OCI-LY1 (cell line): ENCODE results near the gene C1QL3.

Experiments used
- H2AFZ ChIP-seq: fragments of 200-600 bp; sonication (generic), shearing (Covaris generic); 2 replicates; pipeline ENCODE4 v1.6.0; 2014; ENCODE audit warnings: antibody characterized with exemption, mild to moderate bottlenecking, low read length
- H3F3A ChIP-seq: fragments of 200-600 bp; sonication (generic), shearing (Covaris generic); 2 replicates; pipeline ENCODE4 v1.6.0; 2014; ENCODE audit warnings: mild to moderate bottlenecking, antibody characterized with exemption, low read length, moderate library complexity; ENCODE audit not compliant: insufficient read depth
- H3K27ac ChIP-seq: fragments of 200-600 bp; sonication (generic); 2 replicates; pipeline ENCODE4 v1.5.1; 2014; ENCODE audit warnings: low read length, mixed run types, mild to moderate bottlenecking, low read depth; ENCODE audit not compliant: poor library complexity, severe bottlenecking
- H3K27me3 ChIP-seq: fragments of 200-600 bp; sonication (generic); 2 replicates; pipeline ENCODE4 v1.6.0; 2014; ENCODE audit warnings: antibody characterized with exemption, mild to moderate bottlenecking, low read length, moderate library complexity; ENCODE audit not compliant: insufficient read depth
- H3K36me3 ChIP-seq: fragments of 200-600 bp; sonication (generic); 2 replicates; pipeline ENCODE4 v1.6.1; 2014; ENCODE audit warnings: mild to moderate bottlenecking, antibody characterized with exemption, low read length, moderate library complexity, mixed read lengths; ENCODE audit not compliant: insufficient read depth
- H3K4me1 ChIP-seq: fragments of 200-600 bp; sonication (generic); 2 replicates; pipeline ENCODE4 v1.5.1; 2014; ENCODE audit warnings: mild to moderate bottlenecking, low read length, moderate library complexity; ENCODE audit not compliant: insufficient read depth, severe bottlenecking
- H3K4me2 ChIP-seq: fragments of 200-600 bp; sonication (generic), shearing (Covaris generic); 2 replicates; pipeline ENCODE4 v1.6.1; 2014; ENCODE audit warnings: low read length
- H3K4me3 ChIP-seq: fragments of 200-600 bp; sonication (generic); 2 replicates; pipeline ENCODE4 v1.5.1; 2014; ENCODE audit warnings: low read length, low read depth, mild to moderate bottlenecking, mixed read lengths; ENCODE audit not compliant: poor library complexity, severe bottlenecking
- H3K79me2 ChIP-seq: fragments of 200-600 bp; shearing (Covaris generic); 2 replicates; pipeline ENCODE4 v1.6.1; 2016; ENCODE audit warnings: mixed run types, low read length, mixed read lengths; ENCODE audit not compliant: insufficient read depth
- H3K9ac ChIP-seq: fragments of 200-600 bp; sonication (generic), shearing (Covaris generic); 2 replicates; pipeline ENCODE4 v1.6.1; 2014; ENCODE audit warnings: mild to moderate bottlenecking, low read length, mixed read lengths
- H3K9me2 ChIP-seq: fragments of 200-600 bp; sonication (generic), shearing (Covaris generic); 2 replicates; pipeline ENCODE4 v1.6.1; 2014; ENCODE audit warnings: low read depth, mild to moderate bottlenecking, low read length, mixed read lengths
- H3K9me3 ChIP-seq: fragments of 200-600 bp; shearing (Covaris generic); 2 replicates; pipeline ENCODE4 v1.6.1; 2014; ENCODE audit warnings: low read length, mixed read lengths
- H4K20me1 ChIP-seq: fragments of 200-600 bp; sonication (generic), shearing (Covaris generic); 2 replicates; pipeline ENCODE4 v1.6.0; 2016; ENCODE audit warnings: mild to moderate bottlenecking, low read length; ENCODE audit not compliant: insufficient read depth
- CTCF ChIP-seq: fragments of 200-600 bp; sonication (generic), shearing (Covaris generic); IDR thresholded peaks from 2 replicates; pipeline ENCODE4 v1.5.1; 2017; ENCODE audit warnings: mild to moderate bottlenecking, antibody characterized with exemption, low read length, moderate library complexity, mixed read lengths
- EZH2 ChIP-seq: fragments of 200-600 bp; sonication (generic), shearing (Covaris generic); IDR thresholded peaks from 2 replicates; pipeline ENCODE4 v1.8.0; 2017; ENCODE audit warnings: borderline replicate concordance, mixed run types, mild to moderate bottlenecking, antibody characterized with exemption, low read length, moderate library complexity, mixed read lengths

C1QL3 gene

GRCh38 chr10:16547973-16548372 lies 26.3 kb upstream of the C1QL3 start:
- H3K79me2 ChIP-seq: no peaks in the 10 kb centered on the region
- no peaks in the 10 kb centered on the region for H3K9me3 ChIP-seq
- H3F3A ChIP-seq: no peaks in the 10 kb centered on the region
- H2AFZ ChIP-seq: no peak overlapping the region
- no peaks in the 10 kb centered on the region for H4K20me1 ChIP-seq
- no peak overlapping the region for H3K9ac ChIP-seq
- TF ChIP-seq EZH2: no peak
- TF ChIP-seq CTCF: no peak
- H3K4me1 ChIP-seq: no peaks in the 10 kb centered on the region
- no peaks in the 10 kb centered on the region; the same call in 1 of the 2 replicates for H3K27me3 ChIP-seq
- H3K4me3 ChIP-seq: no peak overlapping the region
- H3K36me3 ChIP-seq: no peaks in the 10 kb centered on the region
- no peak overlapping the region for H3K4me2 ChIP-seq
- H3K9me2 ChIP-seq: no peaks in the 10 kb centered on the region
- H3K27ac ChIP-seq: no peak overlapping the region

- H3K9ac ChIP-seq: no peak overlapping the region
- H3K27me3 ChIP-seq: no peaks in the 10 kb centered on the region; the same call in 1 of the 2 replicates
- no peaks in the 10 kb centered on the region for H3K79me2 ChIP-seq
These were observed 23.5 kb upstream of the C1QL3 start for GRCh38 chr10:16545116-16545736.

GRCh38 chr10:16544591-16544990 lies 22.9 kb upstream of the C1QL3 start:
- TF ChIP-seq CTCF (no peak), EZH2 (no peak)
- H3F3A ChIP-seq: no peaks in the 10 kb centered on the region
- H3K27me3 ChIP-seq: no peaks in the 10 kb centered on the region; the same call in 1 of the 2 replicates
- no peak overlapping the region for H3K4me2 ChIP-seq
- H3K4me1 ChIP-seq: no peaks in the 10 kb centered on the region
- H4K20me1 ChIP-seq: no peaks in the 10 kb centered on the region
- H3K9me2 ChIP-seq: no peaks in the 10 kb centered on the region
- no peaks in the 10 kb centered on the region for H3K79me2 ChIP-seq
- no peak overlapping the region for H2AFZ ChIP-seq
- no peaks in the 10 kb centered on the region for H3K36me3 ChIP-seq
- H3K9me3 ChIP-seq: no peaks in the 10 kb centered on the region
- H3K9ac ChIP-seq: no peak overlapping the region
- H3K4me3 ChIP-seq: no peak overlapping the region
- no peak overlapping the region for H3K27ac ChIP-seq

More at GRCh38 chr10:16545116-16545736, 23.5 kb upstream of the C1QL3 start:
- Histone ChIP-seq H2AFZ (no peak overlapping the region), H3F3A (no peaks in the 10 kb centered on the region), H3K4me2 (no peak overlapping the region), H3K27ac (no peak overlapping the region), H3K4me1 (no peaks in the 10 kb centered on the region), H3K4me3 (no peak overlapping the region), H4K20me1 (no peaks in the 10 kb centered on the region), H3K9me3 (no peaks in the 10 kb centered on the region), H3K9me2 (no peaks in the 10 kb centered on the region), H3K36me3 (no peaks in the 10 kb centered on the region)
- no peak for TF ChIP-seq EZH2
- peak; percentile 72 for TF ChIP-seq CTCF
